B cell (primary cell): Measurements from ENCODE around the gene POLA2. TPM values are rescaled to one million over a fixed set of nuclear protein-coding genes. Genes with fewer than 3 reads are reported as not detected.

Experiments used
- ATAC-seq: fragments of 200-7000 bp; cut with Tn5 transposase; one replicate; pipeline ENCODE4 v1.10.0; 2021; ENCODE audit warnings: low read depth, mild to moderate bottlenecking, moderate number of reproducible peaks, moderate library complexity
- CTCF ChIA-PET: fragments of 350-600 bp; sonication (Branson Sonifier 250); formaldehyde crosslinking; loops from one replicate; lab custom pipeline; 2021; ENCODE audit warnings: antibody characterized with exemption, inconsistent platforms; lab: Charles Lee
- POLR2A ChIA-PET: fragments of 350-600 bp; sonication (Branson Sonifier 250); formaldehyde crosslinking; loops from one replicate; lab custom pipeline; 2021; ENCODE audit warnings: antibody characterized with exemption; lab: Charles Lee
- DNase-seq: peaks from one replicate; pipeline ENCODE4 v3.0.0; 2013
- H2AFZ ChIP-seq: 2 replicates; pipeline ENCODE4 v1.6.1; 2012; ENCODE audit warnings: mild to moderate bottlenecking, low read depth, low read length; ENCODE audit not compliant: insufficient read depth, poor library complexity, severe bottlenecking
- H3K27ac ChIP-seq, 2 donors: 1 replicate in 1 of 2; 2 replicates in 1 of 2; pipeline ENCODE4 v1.5.1; 2012 to 2013; ENCODE audit warnings: low read length in 2 of 2, mild to moderate bottlenecking in 2 of 2, moderate library complexity in 1 of 2
- H3K27me3 ChIP-seq, 4 experiments: fragments of 200-600 bp in 1 of 4; sonication (generic) in 1 of 4; replicated peaks in 1 of 4; 1 replicate in 2 of 4; 2 replicates in 2 of 4; pipeline versions ENCODE4 v1.6.1 to v1.7.0; 2013 to 2016; ENCODE audit warnings: low read length in 3 of 4, mild to moderate bottlenecking in 2 of 4, mixed read lengths in 1 of 4, moderate library complexity in 1 of 4; ENCODE audit not compliant: insufficient read depth in 4 of 4, control insufficient read depth in 3 of 4; ENCODE audit errors: control extremely low read depth in 1 of 4
- H3K36me3 ChIP-seq, 2 experiments: replicated peaks in 1 of 2; 1 replicate in 1 of 2; 2 replicates in 1 of 2; pipeline versions ENCODE4 v1.6.1 to v1.7.1; 2013; ENCODE audit warnings: low read length in 1 of 2; ENCODE audit not compliant: insufficient read depth in 2 of 2, control insufficient read depth in 1 of 2; ENCODE audit errors: control extremely low read depth in 1 of 2, extremely low read depth in 1 of 2
- H3K4me1 ChIP-seq, 2 donors: fragments of 200-600 bp in 1 of 2; sonication (generic) in 1 of 2; 1 replicate in 1 of 2; 2 replicates in 1 of 2; pipeline versions ENCODE4 v1.5.1 to v1.6.1; 2013 to 2017; ENCODE audit warnings: low read length in 2 of 2; ENCODE audit not compliant: control insufficient read depth in 2 of 2, insufficient read depth in 2 of 2
- H3K4me2 ChIP-seq: replicated peaks from 2 replicates; pipeline ENCODE3; 2012; ENCODE audit warnings: mild to moderate bottlenecking, low read depth, low read length; ENCODE audit not compliant: poor library complexity, severe bottlenecking
- H3K4me3 ChIP-seq, 5 experiments: fragments of 200-600 bp in 1 of 5; sonication (generic) in 1 of 5; 1 replicate in 3 of 5; 2 replicates in 2 of 5; pipeline versions ENCODE4 v1.5.1 to v1.7.0; 2011 to 2016; ENCODE audit warnings: low read length in 4 of 5, mild to moderate bottlenecking in 4 of 5, low read depth in 2 of 5, control low read depth in 1 of 5, moderate library complexity in 1 of 5; ENCODE audit not compliant: insufficient read depth in 1 of 5; ENCODE audit errors: control extremely low read depth in 1 of 5, extremely low read depth in 1 of 5
- H3K79me2 ChIP-seq: fragments of 200-600 bp; sonication (generic); one replicate; pipeline ENCODE4 v1.6.0; 2016; ENCODE audit warnings: low read length; ENCODE audit not compliant: control insufficient read depth, insufficient read depth
- H3K9ac ChIP-seq: fragments of 200-600 bp; sonication (generic); 2 replicates; pipeline ENCODE4 v1.6.1; 2017; ENCODE audit warnings: mild to moderate bottlenecking, low read length, moderate library complexity
- H3K9me3 ChIP-seq, 3 donors: one replicate each; pipeline versions ENCODE4 v1.6.1 to v1.7.1; 2013; ENCODE audit warnings: low read length in 2 of 3; ENCODE audit not compliant: control insufficient read depth in 2 of 3, insufficient read depth in 1 of 3; ENCODE audit errors: control extremely low read depth in 1 of 3
- H4K20me1 ChIP-seq: 2 replicates; pipeline ENCODE4 v1.6.0; 2012; ENCODE audit warnings: mild to moderate bottlenecking, low read length; ENCODE audit not compliant: insufficient read depth, control insufficient read depth, poor library complexity, severe bottlenecking
- H3K27ac Mint-ChIP-seq: one replicate; pipeline ENCODE4 v1.8.0; 2021; ENCODE audit warnings: mixed read lengths
- H3K27me3 Mint-ChIP-seq: one replicate; pipeline ENCODE4 v1.8.0; 2021; ENCODE audit warnings: mixed read lengths
- H3K4me1 Mint-ChIP-seq: one replicate; pipeline ENCODE4 v1.8.0; 2021; ENCODE audit warnings: mixed read lengths
- H3K4me3 Mint-ChIP-seq: one replicate; pipeline ENCODE4 v1.8.0; 2021; ENCODE audit warnings: mixed read lengths
- H3K9me3 Mint-ChIP-seq: one replicate; pipeline ENCODE4 v1.8.0; 2022; ENCODE audit warnings: mixed read lengths; ENCODE audit not compliant: insufficient read depth
- EZH2 ChIP-seq: IDR thresholded peaks from 2 replicates; pipeline ENCODE4 v1.6.1; 2012; ENCODE audit warnings: borderline replicate concordance, low read depth, mild to moderate bottlenecking, moderate library complexity, low read length; ENCODE audit not compliant: insufficient read depth, poor library complexity, severe bottlenecking
- WGBS: methylation state at CpG from one replicate; pipeline ENCODE4 v1.1.5; 2013; ENCODE audit warnings: missing lambda C conversion rate; ENCODE audit not compliant: insufficient coverage; 5-methylcytosine and 5-hydroxymethylcytosine counted together
- intact Hi-C: fragments of 100-400 bp; cut with micrococcal nuclease; formaldehyde crosslinking; loops from one replicate; pipeline ENCODE4 v1.10.0; 2022
- polyA plus RNA-seq: library from polyadenylated mRNA; depleted of rRNA; stranded (reverse); fragments of >200 nt; gene quantifications from 2 replicates; pipeline ENCODE4 v1.2.3, GENCODE V29; 2012
- total RNA-seq, 2 donors: library from RNA; stranded (reverse); fragments of 120-200 nt in 1 of 2; gene quantifications; 1 replicate in 1 of 2; 2 replicates in 1 of 2; pipeline versions ENCODE4 v1.2.3 to v1.2.4, GENCODE V29; 2013 to 2022
- TF ChIP-seq, protein P1 (sequence below): fragments of 200-600 bp; IDR thresholded peaks from one replicate; pipeline ENCODE4 v1.8.0; 2022; ENCODE audit warnings: antibody characterized with exemption, mild to moderate bottlenecking

POLA2 gene
- total and polyA plus RNA-seq, 2 donors (not counting 1 experiment from before 2014, with no cell fraction given), result 13.0 to 28.7 TPM

GRCh38 chr11:65251476-65251875, 10.3 kb upstream of the POLA2 start:
- Histone ChIP-seq H3K79me2 (no peaks in the 10 kb centered on the region), H3K4me2 (no peak overlapping the region), H3K27me3 (no peaks in the 10 kb centered on the region), H3K27ac (no peak overlapping the region), H4K20me1 (no peaks in the 10 kb centered on the region), H3K36me3 (no peaks in the 10 kb centered on the region), H2AFZ (no peak overlapping the region), H3K4me3 (no peak overlapping the region), H3K9me3 (no peaks in the 10 kb centered on the region), H3K9ac (no peak overlapping the region), H3K4me1 (no peaks in the 10 kb centered on the region)
- POLR2A ChIA-PET, result no interaction called here
- Mint-ChIP-seq H3K27me3 (no peaks in the 10 kb centered on the region), H3K9me3 (no peaks in the 10 kb centered on the region), H3K4me3 (no peak overlapping the region), H3K4me1 (no peaks in the 10 kb centered on the region), H3K27ac (no peak overlapping the region)
- no peak for DNase-seq
- TF ChIP-seq EZH2, result no peak
- TF ChIP-seq, protein P1, sequence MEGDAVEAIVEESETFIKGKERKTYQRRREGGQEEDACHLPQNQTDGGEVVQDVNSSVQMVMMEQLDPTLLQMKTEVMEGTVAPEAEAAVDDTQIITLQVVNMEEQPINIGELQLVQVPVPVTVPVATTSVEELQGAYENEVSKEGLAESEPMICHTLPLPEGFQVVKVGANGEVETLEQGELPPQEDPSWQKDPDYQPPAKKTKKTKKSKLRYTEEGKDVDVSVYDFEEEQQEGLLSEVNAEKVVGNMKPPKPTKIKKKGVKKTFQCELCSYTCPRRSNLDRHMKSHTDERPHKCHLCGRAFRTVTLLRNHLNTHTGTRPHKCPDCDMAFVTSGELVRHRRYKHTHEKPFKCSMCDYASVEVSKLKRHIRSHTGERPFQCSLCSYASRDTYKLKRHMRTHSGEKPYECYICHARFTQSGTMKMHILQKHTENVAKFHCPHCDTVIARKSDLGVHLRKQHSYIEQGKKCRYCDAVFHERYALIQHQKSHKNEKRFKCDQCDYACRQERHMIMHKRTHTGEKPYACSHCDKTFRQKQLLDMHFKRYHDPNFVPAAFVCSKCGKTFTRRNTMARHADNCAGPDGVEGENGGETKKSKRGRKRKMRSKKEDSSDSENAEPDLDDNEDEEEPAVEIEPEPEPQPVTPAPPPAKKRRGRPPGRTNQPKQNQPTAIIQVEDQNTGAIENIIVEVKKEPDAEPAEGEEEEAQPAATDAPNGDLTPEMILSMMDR, result no peak
- WGBS, result 94% methylated on average over 6 of the region's 9 CpGs
- intact Hi-C loops, result no loop called here
- ATAC-seq, result no peak
- CTCF ChIA-PET, result interaction anchor here (0.6 to 6.9 kb wide), 6 partner anchors 13 to 152 kb away, joined by 3 to 34 read pairs (median 6); no protein-coding TSS in a partner anchor

DNA sequence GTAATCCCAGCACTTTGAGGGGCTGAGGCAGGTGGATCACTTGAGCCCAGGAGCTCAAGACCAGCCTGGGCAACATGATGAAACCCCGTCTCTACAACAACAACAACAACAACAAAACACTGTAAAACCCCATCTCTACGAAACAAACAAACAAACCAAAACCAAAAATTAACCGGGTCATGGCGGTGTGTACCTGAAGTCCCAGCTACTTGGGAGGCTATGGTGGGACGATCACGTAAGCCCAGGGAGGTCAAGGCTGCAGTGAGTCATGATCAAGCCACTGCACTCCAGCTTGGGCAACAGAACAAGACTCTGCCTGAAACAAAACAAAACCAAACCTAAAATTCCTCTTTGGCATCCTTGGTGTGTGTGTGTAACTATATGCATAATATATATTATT, 7.0 kb upstream of the POLA2 start:
- Histone ChIP-seq H3K79me2 (no peaks in the 10 kb centered on the region), H3K4me1 (no peaks in the 10 kb centered on the region), H3K4me2 (no peak overlapping the region), H2AFZ (no peak overlapping the region), H3K9me3 (no peaks in the 10 kb centered on the region), H3K4me3 (no peak overlapping the region), H3K36me3 (no peaks in the 10 kb centered on the region), H4K20me1 (no peaks in the 10 kb centered on the region), H3K27ac (no peak overlapping the region), H3K9ac (no peak overlapping the region), H3K27me3 (no peaks in the 10 kb centered on the region)
- ChIA-PET POLR2A (no interaction called here), CTCF (interaction anchor here (1.3 to 6.9 kb wide), 3 partner anchors 10 to 144 kb away, joined by 3 to 34 read pairs (median 5); partner anchors contain the start of gene CDC42EP2)
- no peak overlapping the region for H3K27ac Mint-ChIP-seq
- intact Hi-C loops, result no loop called here
- no peaks in the 10 kb centered on the region for H3K9me3 Mint-ChIP-seq
- DNase-seq, result no peak
- no peak overlapping the region for H3K4me3 Mint-ChIP-seq
- TF ChIP-seq, protein P1, result no peak
- no peak for TF ChIP-seq EZH2
- H3K4me1 Mint-ChIP-seq, result no peaks in the 10 kb centered on the region
- 92% methylated on average over 6 of the region's 6 CpGs for WGBS
- ATAC-seq, result no peak
- H3K27me3 Mint-ChIP-seq, result no peaks in the 10 kb centered on the region
